K562 (cell line): ENCODE data around the gene SPRED2. TPM values are rescaled to one million over a fixed set of nuclear protein-coding genes. Genes with fewer than 3 reads are reported as not detected.

Source experiments
- BACH1 ChIP-seq: fragments of 200-800 bp; sonication (Bioruptor generic); IDR thresholded peaks from 2 replicates; pipeline ENCODE4 v1.6.1; 2016; ENCODE audit warnings: missing genetic modification characterization, missing compliant biosample characterization
- CBFA2T3 ChIP-seq: fragments of 450-650 bp; IDR thresholded peaks from 2 replicates; pipeline ENCODE4 v1.6.1; 2017
- CBX3 ChIP-seq, 2 experiments: IDR thresholded peaks; 1 replicate in 1 of 2; 2 replicates in 1 of 2; pipeline ENCODE4 v1.6.1; 2012; ENCODE audit warnings: inconsistent platforms in 2 of 2, low read length in 2 of 2, borderline replicate concordance in 1 of 2, control low read depth in 1 of 2
- EGR1 ChIP-seq: fragments of 450-650 bp; conservative IDR thresholded peaks from 2 replicates; pipeline ENCODE4 v1.6.1; 2017; ENCODE audit warnings: mild to moderate bottlenecking
- HCFC1 ChIP-seq: IDR thresholded peaks from 2 replicates; pipeline ENCODE4 v1.6.1; 2012; ENCODE audit warnings: low read depth, low read length, improper control_type of control experiment
- MBD2 ChIP-seq: sonication (generic); IDR thresholded peaks from 2 replicates; pipeline ENCODE4 v1.6.1; 2016; ENCODE audit warnings: low read depth, borderline replicate concordance
- NEUROD1 ChIP-seq: fragments of 150-350 bp; IDR thresholded peaks from 2 replicates; pipeline ENCODE4 v1.6.1; 2014; ENCODE audit warnings: borderline replicate concordance, low read length, low read depth; ENCODE audit not compliant: partially characterized antibody
- NFE2 ChIP-seq: IDR thresholded peaks from 2 replicates; pipeline ENCODE4 v1.6.1; 2014; ENCODE audit warnings: antibody characterized with exemption, low read depth
- POLR2G ChIP-seq: fragments of 200-400 bp; formaldehyde crosslinking; IDR thresholded peaks from 2 replicates; pipeline ENCODE4 v1.6.1; 2017; ENCODE audit warnings: low read depth, mild to moderate bottlenecking, antibody characterized with exemption, low read length, moderate library complexity
- SIN3A ChIP-seq, 2 experiments: fragments of 150-350 bp in 1 of 2; IDR thresholded peaks; 2 replicates each; pipeline ENCODE4 v1.6.1; 2011 to 2016; ENCODE audit warnings: borderline replicate concordance in 2 of 2, low read depth in 2 of 2, low read length in 2 of 2, mild to moderate bottlenecking in 2 of 2, moderate library complexity in 2 of 2; ENCODE audit not compliant: control insufficient read depth in 1 of 2
- TAF15 ChIP-seq: fragments of 200-400 bp; formaldehyde crosslinking; IDR thresholded peaks from 2 replicates; pipeline ENCODE4 v1.6.1; 2017; ENCODE audit warnings: mild to moderate bottlenecking, low read depth, low read length, moderate library complexity
- TAF7 ChIP-seq: fragments of 450-650 bp; IDR thresholded peaks from 2 replicates; pipeline ENCODE4 v1.6.1; 2016; ENCODE audit warnings: missing genetic modification characterization, missing compliant biosample characterization
- polyA plus RNA-seq, 8 experiments: library from polyadenylated mRNA; depleted of rRNA in 4 of 8; stranded (reverse) in 5 of 8; unstranded in 3 of 8; fragments of >200 nt; fragmentation: Nextera tagmentation in 2 of 8; fragmentation: Illumina TruSeq in 1 of 8; extraction: Ambion mirVana in 2 of 8; extraction: Trizol in 1 of 8; gene quantifications; 2 replicates each; pipeline versions ENCODE4 v1.2.1 to v1.2.3, GENCODE V29; 2011 to 2014; ENCODE audit warnings: inconsistent platforms in 1 of 8, missing spikeins in 1 of 8
- total RNA-seq, 7 experiments: library from RNA; depleted of rRNA in 6 of 7; stranded (reverse); fragments of >200 nt in 6 of 7; fragmentation: Illumina TruSeq in 2 of 7; extraction: Trizol in 2 of 7; gene quantifications; 2 replicates each; pipeline versions ENCODE4 v1.2.1 to v1.2.3, GENCODE V29; 2011 to 2021; ENCODE audit warnings: low replicate concordance in 1 of 7
- TF ChIP-seq, protein P1 (sequence below), 2 experiments: fragments of 150-350 bp in 1 of 2; IDR thresholded peaks; 2 replicates each; pipeline ENCODE4 v1.6.1; 2012 to 2016; ENCODE audit warnings: low read depth in 2 of 2, low read length in 2 of 2, mild to moderate bottlenecking in 1 of 2, moderate library complexity in 1 of 2
- TF ChIP-seq, protein P2 (sequence below), 2 experiments: fragments of 450-650 bp; IDR thresholded peaks; 2 replicates each; pipeline ENCODE4 v1.6.1; 2016
- TF ChIP-seq, protein P3 (sequence below), 3 experiments: IDR thresholded peaks in 2 of 3; conservative IDR thresholded peaks in 1 of 3; 2 replicates each; pipeline ENCODE4 v1.5.1; 2011 to 2012; ENCODE audit warnings: low read length in 3 of 3, mild to moderate bottlenecking in 3 of 3, control low read depth in 2 of 3, improper control_type of control experiment in 1 of 3, inconsistent platforms in 1 of 3, low read depth in 1 of 3, mixed read lengths in 1 of 3, moderate library complexity in 1 of 3; ENCODE audit not compliant: insufficient read depth in 2 of 3
- TF ChIP-seq, protein P4 (sequence below): fragments of 450-650 bp; IDR thresholded peaks from 2 replicates; pipeline ENCODE4 v1.6.1; 2018; ENCODE audit warnings: mild to moderate bottlenecking, low read depth; ENCODE audit not compliant: partially characterized antibody
- TF ChIP-seq, protein P5 (sequence below): fragments of 450-650 bp; formaldehyde crosslinking; IDR thresholded peaks from 2 replicates; pipeline ENCODE4 v1.4.0; 2020; ENCODE audit warnings: mild to moderate bottlenecking, moderate library complexity

The SPRED2 gene
- total and polyA plus RNA-seq, 9 of the 15 experiments (the other 6 are each of a cell fraction or from before 2014, with no cell fraction given) = 4.6 to 50.8 (median 14.1) TPM

DNA sequence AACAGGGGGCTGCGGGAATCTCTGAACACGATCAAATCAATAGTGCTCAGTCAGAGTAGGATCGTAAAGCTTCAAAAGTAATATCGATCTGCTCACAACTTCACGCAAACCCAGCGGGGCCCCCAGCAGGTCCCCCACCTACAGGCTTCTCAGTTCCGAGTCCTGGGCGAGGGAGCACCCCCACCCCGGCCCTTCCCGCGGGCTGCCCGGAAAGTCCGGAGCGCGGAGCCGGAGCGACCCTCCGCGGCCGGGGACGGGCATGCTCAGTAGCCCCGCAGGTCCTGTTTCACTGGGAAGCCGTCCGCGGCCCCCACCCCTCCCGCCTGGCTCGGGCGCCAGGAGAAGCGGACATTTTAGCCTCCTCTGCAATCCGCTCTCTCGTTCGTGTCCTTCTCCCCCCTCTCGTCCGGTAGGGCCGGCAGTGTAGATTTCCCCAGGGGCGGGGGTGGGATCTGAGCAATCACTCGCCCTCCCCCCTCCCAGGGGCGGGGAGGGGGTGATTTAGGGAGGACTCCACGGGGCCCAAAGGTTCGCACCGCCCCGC lies 3.3 kb upstream of the SPRED2 start (continued):
- TF ChIP-seq, protein P1, sequence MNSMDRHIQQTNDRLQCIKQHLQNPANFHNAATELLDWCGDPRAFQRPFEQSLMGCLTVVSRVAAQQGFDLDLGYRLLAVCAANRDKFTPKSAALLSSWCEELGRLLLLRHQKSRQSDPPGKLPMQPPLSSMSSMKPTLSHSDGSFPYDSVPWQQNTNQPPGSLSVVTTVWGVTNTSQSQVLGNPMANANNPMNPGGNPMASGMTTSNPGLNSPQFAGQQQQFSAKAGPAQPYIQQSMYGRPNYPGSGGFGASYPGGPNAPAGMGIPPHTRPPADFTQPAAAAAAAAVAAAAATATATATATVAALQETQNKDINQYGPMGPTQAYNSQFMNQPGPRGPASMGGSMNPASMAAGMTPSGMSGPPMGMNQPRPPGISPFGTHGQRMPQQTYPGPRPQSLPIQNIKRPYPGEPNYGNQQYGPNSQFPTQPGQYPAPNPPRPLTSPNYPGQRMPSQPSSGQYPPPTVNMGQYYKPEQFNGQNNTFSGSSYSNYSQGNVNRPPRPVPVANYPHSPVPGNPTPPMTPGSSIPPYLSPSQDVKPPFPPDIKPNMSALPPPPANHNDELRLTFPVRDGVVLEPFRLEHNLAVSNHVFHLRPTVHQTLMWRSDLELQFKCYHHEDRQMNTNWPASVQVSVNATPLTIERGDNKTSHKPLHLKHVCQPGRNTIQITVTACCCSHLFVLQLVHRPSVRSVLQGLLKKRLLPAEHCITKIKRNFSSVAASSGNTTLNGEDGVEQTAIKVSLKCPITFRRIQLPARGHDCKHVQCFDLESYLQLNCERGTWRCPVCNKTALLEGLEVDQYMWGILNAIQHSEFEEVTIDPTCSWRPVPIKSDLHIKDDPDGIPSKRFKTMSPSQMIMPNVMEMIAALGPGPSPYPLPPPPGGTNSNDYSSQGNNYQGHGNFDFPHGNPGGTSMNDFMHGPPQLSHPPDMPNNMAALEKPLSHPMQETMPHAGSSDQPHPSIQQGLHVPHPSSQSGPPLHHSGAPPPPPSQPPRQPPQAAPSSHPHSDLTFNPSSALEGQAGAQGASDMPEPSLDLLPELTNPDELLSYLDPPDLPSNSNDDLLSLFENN (IDR thresholded peaks at IDR 0.05; ENCODE audit: low read depth in 2 of 2, low read length in 2 of 2) = 0 out of 4 replicates have a peak, but pooled peaks of 1 of the 2 experiments have one; percentile 57
- TF ChIP-seq NFE2 (no peak), MBD2 (peak; percentile 13; the same call in 1 of the 2 replicates), POLR2G (peak; percentile 71), TAF15 (no peak), TAF7 (tag) (peak; percentile 63; the same call in 1 of the 2 replicates), HCFC1 (peak; percentile 53), EGR1 (peak; percentile 66), BACH1 (tag) (no peak), SIN3A (IDR thresholded peaks at IDR 0.05; ENCODE audit: borderline replicate concordance in 2 of 2, control insufficient read depth in 1 of 2, low read depth in 2 of 2, low read length in 2 of 2) (peak in 1 of 2 experiments; percentile 13; a peak in 1 of 4 replicates), CBFA2T3 (no peak), CBX3 (IDR thresholded peaks at IDR 0.05; ENCODE audit: borderline replicate concordance in 1 of 2, low read length in 2 of 2) (peak in 1 of 2 experiments; percentile 28; a peak in 1 of 3 replicates), NEUROD1 (peak; percentile 99)
- TF ChIP-seq, protein P2, sequence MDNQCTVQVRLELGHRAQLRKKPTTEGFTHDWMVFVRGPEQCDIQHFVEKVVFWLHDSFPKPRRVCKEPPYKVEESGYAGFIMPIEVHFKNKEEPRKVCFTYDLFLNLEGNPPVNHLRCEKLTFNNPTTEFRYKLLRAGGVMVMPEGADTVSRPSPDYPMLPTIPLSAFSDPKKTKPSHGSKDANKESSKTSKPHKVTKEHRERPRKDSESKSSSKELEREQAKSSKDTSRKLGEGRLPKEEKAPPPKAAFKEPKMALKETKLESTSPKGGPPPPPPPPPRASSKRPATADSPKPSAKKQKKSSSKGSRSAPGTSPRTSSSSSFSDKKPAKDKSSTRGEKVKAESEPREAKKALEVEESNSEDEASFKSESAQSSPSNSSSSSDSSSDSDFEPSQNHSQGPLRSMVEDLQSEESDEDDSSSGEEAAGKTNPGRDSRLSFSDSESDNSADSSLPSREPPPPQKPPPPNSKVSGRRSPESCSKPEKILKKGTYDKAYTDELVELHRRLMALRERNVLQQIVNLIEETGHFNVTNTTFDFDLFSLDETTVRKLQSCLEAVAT (IDR thresholded peaks at IDR 0.05) = 0 out of 4 replicates have a peak, but pooled peaks of 1 of the 2 experiments have one; percentile 20
- TF ChIP-seq, protein P3, sequence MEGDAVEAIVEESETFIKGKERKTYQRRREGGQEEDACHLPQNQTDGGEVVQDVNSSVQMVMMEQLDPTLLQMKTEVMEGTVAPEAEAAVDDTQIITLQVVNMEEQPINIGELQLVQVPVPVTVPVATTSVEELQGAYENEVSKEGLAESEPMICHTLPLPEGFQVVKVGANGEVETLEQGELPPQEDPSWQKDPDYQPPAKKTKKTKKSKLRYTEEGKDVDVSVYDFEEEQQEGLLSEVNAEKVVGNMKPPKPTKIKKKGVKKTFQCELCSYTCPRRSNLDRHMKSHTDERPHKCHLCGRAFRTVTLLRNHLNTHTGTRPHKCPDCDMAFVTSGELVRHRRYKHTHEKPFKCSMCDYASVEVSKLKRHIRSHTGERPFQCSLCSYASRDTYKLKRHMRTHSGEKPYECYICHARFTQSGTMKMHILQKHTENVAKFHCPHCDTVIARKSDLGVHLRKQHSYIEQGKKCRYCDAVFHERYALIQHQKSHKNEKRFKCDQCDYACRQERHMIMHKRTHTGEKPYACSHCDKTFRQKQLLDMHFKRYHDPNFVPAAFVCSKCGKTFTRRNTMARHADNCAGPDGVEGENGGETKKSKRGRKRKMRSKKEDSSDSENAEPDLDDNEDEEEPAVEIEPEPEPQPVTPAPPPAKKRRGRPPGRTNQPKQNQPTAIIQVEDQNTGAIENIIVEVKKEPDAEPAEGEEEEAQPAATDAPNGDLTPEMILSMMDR (IDR thresholded peaks at IDR 0.05 in 2 of 3, conservative IDR thresholded peaks at IDR 0.05 in 1 of 3; ENCODE audit: insufficient read depth in 2 of 3, low read depth in 1 of 3, low read length in 3 of 3) = peak in 1 of 3 experiments; percentile 16; a peak in 1 of 6 replicates
- TF ChIP-seq, protein P4, sequence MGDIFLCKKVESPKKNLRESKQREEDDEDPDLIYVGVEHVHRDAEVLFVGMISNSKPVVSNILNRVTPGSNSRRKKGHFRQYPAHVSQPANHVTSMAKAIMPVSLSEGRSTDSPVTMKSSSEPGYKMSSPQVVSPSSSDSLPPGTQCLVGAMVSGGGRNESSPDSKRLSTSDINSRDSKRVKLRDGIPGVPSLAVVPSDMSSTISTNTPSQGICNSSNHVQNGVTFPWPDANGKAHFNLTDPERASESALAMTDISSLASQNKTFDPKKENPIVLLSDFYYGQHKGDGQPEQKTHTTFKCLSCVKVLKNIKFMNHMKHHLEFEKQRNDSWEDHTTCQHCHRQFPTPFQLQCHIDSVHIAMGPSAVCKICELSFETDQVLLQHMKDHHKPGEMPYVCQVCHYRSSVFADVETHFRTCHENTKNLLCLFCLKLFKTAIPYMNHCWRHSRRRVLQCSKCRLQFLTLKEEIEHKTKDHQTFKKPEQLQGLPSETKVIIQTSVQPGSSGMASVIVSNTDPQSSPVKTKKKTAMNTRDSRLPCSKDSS = no peak
- TF ChIP-seq, protein P5, sequence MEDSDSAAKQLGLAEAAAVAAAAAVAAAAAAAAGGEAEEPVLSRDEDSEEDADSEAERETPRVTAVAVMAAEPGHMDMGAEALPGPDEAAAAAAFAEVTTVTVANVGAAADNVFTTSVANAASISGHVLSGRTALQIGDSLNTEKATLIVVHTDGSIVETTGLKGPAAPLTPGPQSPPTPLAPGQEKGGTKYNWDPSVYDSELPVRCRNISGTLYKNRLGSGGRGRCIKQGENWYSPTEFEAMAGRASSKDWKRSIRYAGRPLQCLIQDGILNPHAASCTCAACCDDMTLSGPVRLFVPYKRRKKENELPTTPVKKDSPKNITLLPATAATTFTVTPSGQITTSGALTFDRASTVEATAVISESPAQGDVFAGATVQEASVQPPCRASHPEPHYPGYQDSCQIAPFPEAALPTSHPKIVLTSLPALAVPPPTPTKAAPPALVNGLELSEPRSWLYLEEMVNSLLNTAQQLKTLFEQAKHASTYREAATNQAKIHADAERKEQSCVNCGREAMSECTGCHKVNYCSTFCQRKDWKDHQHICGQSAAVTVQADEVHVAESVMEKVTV (CRISPR knock-in tag) = peak; percentile 46
